GM12891 (cell line): ENCODE data around the gene BICD1.

Source experiments
- POLR2A ChIP-seq: IDR thresholded peaks from 2 replicates; pipeline ENCODE4 v1.6.1; 2011; ENCODE audit warnings: low read depth, low read length, control low read depth
- POLR2AphosphoS5 ChIP-seq: IDR thresholded peaks from 2 replicates; pipeline ENCODE4 v1.6.1; 2011; ENCODE audit warnings: low read depth, low read length, control low read depth
- POU2F2 ChIP-seq: IDR thresholded peaks from 2 replicates; pipeline ENCODE4 v1.6.1; 2011; ENCODE audit warnings: low read depth, mild to moderate bottlenecking, control low read depth, low read length, moderate library complexity
- SPI1 ChIP-seq: IDR thresholded peaks from 2 replicates; pipeline ENCODE4 v1.6.1; 2011; ENCODE audit warnings: low read depth, low read length, control low read depth
- TAF1 ChIP-seq: IDR thresholded peaks from 2 replicates; pipeline ENCODE4 v1.6.1; 2011; ENCODE audit warnings: low read depth, low read length, control low read depth

GRCh38 chr12:32272465-32272864 lies 165.8 kb downstream of the BICD1 start:
- TF ChIP-seq POLR2AphosphoS5, result no peak
- no peak for TF ChIP-seq POLR2A
- TF ChIP-seq TAF1, result no peak
- no peak for TF ChIP-seq SPI1
- no peak for TF ChIP-seq POU2F2
